Breast epithelium (tissue), 4 donors: ENCODE data around the gene GUCD1. TPM values are rescaled to one million over a fixed set of nuclear protein-coding genes. Genes with fewer than 3 reads are reported as not detected.

Experiments used
- DNase-seq, 2 donors: peaks; one replicate each; pipeline ENCODE4 v3.0.0-alpha.2; 2019; ENCODE audit warnings: low spot score in 2 of 2
- H3K27ac ChIP-seq, 2 donors: fragments of 200-600 bp; sonication (generic) in 1 of 2; one replicate each; pipeline ENCODE4 v1.5.1; 2016 to 2019; ENCODE audit warnings: mild to moderate bottlenecking in 1 of 2
- H3K27me3 ChIP-seq, 2 donors: fragments of 200-600 bp; sonication (generic) in 1 of 2; one replicate each; pipeline versions ENCODE4 v1.5.1 to v1.6.0; 2017 to 2019; ENCODE audit warnings: control low read depth in 1 of 2, mild to moderate bottlenecking in 1 of 2
- H3K36me3 ChIP-seq: fragments of 200-600 bp; one replicate; pipeline ENCODE4 v1.5.1; 2019
- H3K4me1 ChIP-seq, 2 donors: fragments of 200-600 bp; sonication (generic); one replicate each; pipeline ENCODE4 v1.5.1; 2016 to 2019; ENCODE audit warnings: control low read depth in 1 of 2
- H3K4me3 ChIP-seq, 3 donors: fragments of 200-600 bp; sonication (generic); 1 replicate in 2 of 3; 2 replicates in 1 of 3; pipeline ENCODE4 v1.5.1; 2016 to 2019; ENCODE audit warnings: mild to moderate bottlenecking in 3 of 3, moderate library complexity in 2 of 3
- H3K9me3 ChIP-seq, 2 donors: fragments of 200-600 bp; sonication (generic) in 1 of 2; one replicate each; pipeline ENCODE4 v1.5.1; 2016 to 2019; ENCODE audit warnings: control low read depth in 1 of 2
- CTCF ChIP-seq, 3 donors: fragments of 450-650 bp; IDR thresholded peaks; one replicate each; pipeline ENCODE4 v1.5.1; 2016 to 2017; ENCODE audit warnings: antibody characterized with exemption in 3 of 3, mild to moderate bottlenecking in 3 of 3, moderate library complexity in 3 of 3
- POLR2A ChIP-seq: fragments of 450-650 bp; IDR thresholded peaks from one replicate; pipeline ENCODE4 v1.6.1; 2016; ENCODE audit warnings: antibody characterized with exemption, mild to moderate bottlenecking, moderate library complexity
- POLR2AphosphoS5 ChIP-seq, 3 donors: sonication (generic); formaldehyde crosslinking; IDR thresholded peaks; one replicate each; pipeline ENCODE4 v1.6.1; 2017; ENCODE audit warnings: antibody characterized with exemption in 3 of 3
- intact Hi-C: fragments of 100-400 bp; cut with DNase I; formaldehyde crosslinking; loops from one replicate; pipeline ENCODE4 v1.15.1; 2023; ENCODE audit warnings: low total_unique reads
- total RNA-seq, 3 donors: library from RNA; depleted of rRNA; stranded (reverse); fragments of >200 nt; gene quantifications; one replicate each; pipeline ENCODE4 v1.1.0, GENCODE V29; 2016

GUCD1 gene
- total RNA-seq, 3 donors from 2014 or later = 89.6 to 177 (median 91.4) TPM

- no peak for DNase-seq
- Histone ChIP-seq H3K27ac (no peak overlapping the region), H3K27me3 (peaks cover 3 to 17% of the 10 kb centered on the region in 2 donors), H3K4me3 (peak overlapping the region in 1 of 3 donors; percentile 62), H3K9me3 (no peaks in the 10 kb centered on the region), H3K36me3 (no peaks in the 10 kb centered on the region), H3K4me1 (no peaks in the 10 kb centered on the region)
- no peak for TF ChIP-seq CTCF (IDR thresholded peaks at IDR 0.05)
- TF ChIP-seq POLR2AphosphoS5 (IDR thresholded peaks at IDR 0.05) = no peak
- TF ChIP-seq POLR2A = no peak
- intact Hi-C loops = no loop called here
Observed at GRCh38 chr22:24495365-24495675, 59.6 kb downstream of the GUCD1 start.

GRCh38 chr22:24494528-24495364, 60.2 kb downstream of the GUCD1 start, which contains the start of gene UPB1:
Gene UPB1 (plus strand): TSS chr22:24495332. CDS start chr22:24495404, 72 bp downstream.
- Histone ChIP-seq H3K36me3 (no peaks in the 10 kb centered on the region), H3K27me3 (peaks cover 3 to 17% of the 10 kb centered on the region in 2 donors), H3K4me1 (no peaks in the 10 kb centered on the region), H3K4me3 (peak within 1 kb of the TSS; percentile 11 to 62 (median 37)), H3K9me3 (no peaks in the 10 kb centered on the region), H3K27ac (no peak within 1 kb of the TSS)
- intact Hi-C loops = no loop called here
- TF ChIP-seq POLR2A = no peak
- TF ChIP-seq CTCF (IDR thresholded peaks at IDR 0.05) = no peak
- TF ChIP-seq POLR2AphosphoS5 (IDR thresholded peaks at IDR 0.05) = no peak
- DNase-seq = no peak

- intact Hi-C loops = no loop called here
- no peak for TF ChIP-seq POLR2A
- TF ChIP-seq CTCF (IDR thresholded peaks at IDR 0.05) = no peak
- TF ChIP-seq POLR2AphosphoS5 (IDR thresholded peaks at IDR 0.05) = no peak
Observed at GRCh38 chr22:24494167-24494527, 60.8 kb downstream of the GUCD1 start.

GRCh38 chr22:24492391-24492790, 62.5 kb downstream of the GUCD1 start:
- Histone ChIP-seq H3K9me3 (no peaks in the 10 kb centered on the region), H3K27ac (no peak overlapping the region), H3K36me3 (no peaks in the 10 kb centered on the region), H3K27me3 (peaks cover 3 to 17% of the 10 kb centered on the region in 2 donors), H3K4me3 (no peak overlapping the region), H3K4me1 (no peaks in the 10 kb centered on the region)
- intact Hi-C loops = no loop called here
- DNase-seq = no peak
- TF ChIP-seq CTCF (IDR thresholded peaks at IDR 0.05) (no peak), POLR2A (no peak), POLR2AphosphoS5 (IDR thresholded peaks at IDR 0.05) (no peak)

More at GRCh38 chr22:24494167-24494527, 60.8 kb downstream of the GUCD1 start:
- peaks cover 3 to 17% of the 10 kb centered on the region in 2 donors for H3K27me3 ChIP-seq
- H3K4me3 ChIP-seq = peak overlapping the region in 2 of 3 donors; percentile 37 to 62
- H3K9me3 ChIP-seq = no peaks in the 10 kb centered on the region
- no peak overlapping the region for H3K27ac ChIP-seq
- H3K36me3 ChIP-seq = no peaks in the 10 kb centered on the region
- no peaks in the 10 kb centered on the region for H3K4me1 ChIP-seq
- DNase-seq = no peak

Other genes with a start within 250 kb of the GUCD1 start
- 1 to 10 TPM; 1.8 to 4.3 (median 3.4) TPM for gene ADORA2A, start 127.5 kb downstream of the GUCD1 start, total RNA-seq
- under 1 TPM; 0.16 to 0.44 (median 0.33) TPM for gene UPB1, start 59.8 kb downstream of the GUCD1 start, total RNA-seq
- 100 to 1,000 TPM; 105 to 148 (median 124) TPM for gene SNRPD3, start 861 bp upstream of the GUCD1 start, total RNA-seq
- gene LRRC75B, start 37.9 kb upstream of the GUCD1 start, total RNA-seq = 10 to 100 TPM; 10.7 to 23.1 (median 20.0) TPM
- gene GGT1, start 48.1 kb upstream of the GUCD1 start, total RNA-seq = 1 to 10 TPM; 3.4 to 8.5 (median 4.6) TPM
- not detected for gene PIWIL3, start 219.6 kb upstream of the GUCD1 start, total RNA-seq